Naive B cell (primary cell): Measurements from ENCODE around the gene FAM20B. TPM values are rescaled to one million over a fixed set of nuclear protein-coding genes. Genes with fewer than 3 reads are reported as not detected.
A peak's percentile ranks its signal among the peaks of the same experiment; 100 is the strongest.

ENCODE experiments used
- ATAC-seq, 2 donors: fragments of 150-1000 bp; cut with Tn5 transposase; 2 replicates each; pipeline ENCODE4 v1.10.0; 2021; ENCODE audit warnings: low read depth in 2 of 2, mild to moderate bottlenecking in 2 of 2, moderate library complexity in 2 of 2
- DNase-seq: peaks from one replicate; pipeline ENCODE4 v3.0.0; 2022
- H3K27ac Mint-ChIP-seq, 6 donors: one replicate each; pipeline ENCODE4 v1.8.0; 2020 to 2022; ENCODE audit warnings: mild to moderate bottlenecking in 6 of 6, mixed read lengths in 6 of 6, moderate library complexity in 5 of 6, inconsistent platforms in 2 of 6
- H3K27me3 Mint-ChIP-seq, 3 donors: one replicate each; pipeline ENCODE4 v1.8.0; 2021 to 2022; ENCODE audit warnings: mixed read lengths in 3 of 3, mild to moderate bottlenecking in 1 of 3
- H3K36me3 Mint-ChIP-seq, 2 donors: one replicate each; pipeline ENCODE4 v1.8.0; 2020 to 2022; ENCODE audit warnings: mixed read lengths in 2 of 2, inconsistent platforms in 1 of 2, mild to moderate bottlenecking in 1 of 2
- H3K4me1 Mint-ChIP-seq, 3 donors: one replicate each; pipeline ENCODE4 v1.8.0; 2020 to 2022; ENCODE audit warnings: mixed read lengths in 3 of 3, inconsistent platforms in 1 of 3, mild to moderate bottlenecking in 1 of 3, moderate library complexity in 1 of 3
- H3K4me3 Mint-ChIP-seq, 8 donors: one replicate each; pipeline ENCODE4 v1.8.0; 2020 to 2022; ENCODE audit warnings: mild to moderate bottlenecking in 8 of 8, mixed read lengths in 8 of 8, moderate library complexity in 8 of 8, inconsistent platforms in 2 of 8
- H3K9me3 Mint-ChIP-seq, 7 donors: one replicate each; pipeline ENCODE4 v1.8.0; 2020 to 2022; ENCODE audit warnings: mixed read lengths in 7 of 7, mild to moderate bottlenecking in 5 of 7, inconsistent platforms in 2 of 7, moderate library complexity in 1 of 7
- polyA plus RNA-seq, 6 donors: library from polyadenylated mRNA; unstranded; fragments of 300-500 nt; fragmentation: Illumina TruSeq; gene quantifications; one replicate each; pipeline ENCODE4 v1.2.3, GENCODE V29; 2021; ENCODE audit warnings: low read depth in 6 of 6

FAM20B gene
- polyA plus RNA-seq, 6 donors from 2014 or later = 6.2 to 13.2 (median 8.6) TPM

GRCh38 chr1:179080866-179081686 lies 55.4 kb downstream of the FAM20B start:
- H3K27me3 Mint-ChIP-seq = no peaks in the 10 kb centered on the region

GRCh38 chr1:179081687-179082332 lies 56.1 kb downstream of the FAM20B start, which contains the start of gene TOR3A:
TSS of gene TOR3A (plus strand) at chr1:179082070. CDS start at chr1:179082129, 59 bp downstream.
- Mint-ChIP-seq H3K9me3 (no peaks in the 10 kb centered on the region), H3K36me3 (peaks cover 0 to 4% of the 10 kb centered on the region in 2 donors), H3K27me3 (no peaks in the 10 kb centered on the region), H3K4me1 (peaks cover 21 to 43% (median 30%) of the 10 kb centered on the region in 3 donors), H3K4me3 (peak within 1 kb of the TSS; percentile 93 to 97 (median 95)), H3K27ac (peak within 1 kb of the TSS; percentile 99 to 100 (median 99))
- ATAC-seq = peak; percentile 75 to 79
- peak; percentile 95 for DNase-seq

More at GRCh38 chr1:179080866-179081686, 55.4 kb downstream of the FAM20B start:
- no peaks in the 10 kb centered on the region for H3K9me3 Mint-ChIP-seq
- peak overlapping the region; percentile 85 to 97 (median 95) for H3K4me3 Mint-ChIP-seq
- peak overlapping the region; percentile 98 to 100 (median 99) for H3K27ac Mint-ChIP-seq
- H3K4me1 Mint-ChIP-seq = peaks cover 18 to 40% (median 30%) of the 10 kb centered on the region in 3 donors
- H3K36me3 Mint-ChIP-seq = no peaks in the 10 kb centered on the region
- DNase-seq (peak; percentile 85), ATAC-seq (peak; percentile 50 to 61)

- peak overlapping the region; percentile 93 to 97 (median 95) for H3K4me3 Mint-ChIP-seq
- ATAC-seq = peak; percentile 16
These were observed 56.8 kb downstream of the FAM20B start for GRCh38 chr1:179082333-179082998.

DNA sequence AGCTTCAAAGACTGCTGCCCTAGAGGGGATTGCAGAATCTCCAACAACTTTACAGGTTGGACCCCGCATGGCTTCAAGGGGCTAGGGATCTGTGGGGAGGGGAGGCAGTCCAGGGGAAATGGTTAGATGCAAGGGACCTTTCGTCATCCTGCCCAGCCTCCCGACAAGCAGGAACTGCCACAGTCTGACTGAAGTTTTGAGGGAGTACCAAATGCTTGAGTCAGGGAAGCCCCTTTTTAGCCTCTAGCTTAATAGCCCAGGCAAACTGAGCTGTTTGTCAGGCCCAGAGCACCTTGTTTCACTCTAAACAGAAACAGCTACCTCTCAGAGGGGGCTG lies 57.3 kb downstream of the FAM20B start:
- ATAC-seq (peak; percentile 8 to 9), DNase-seq (peak; percentile 32)
- peaks cover 21 to 52% (median 40%) of the 10 kb centered on the region in 3 donors for H3K4me1 Mint-ChIP-seq
- peak overlapping the region; percentile 93 to 97 (median 95) for H3K4me3 Mint-ChIP-seq
- H3K36me3 Mint-ChIP-seq = peaks cover 0 to 4% of the 10 kb centered on the region in 2 donors
- H3K9me3 Mint-ChIP-seq = no peaks in the 10 kb centered on the region
- peak overlapping the region; percentile 92 to 99 (median 99) for H3K27ac Mint-ChIP-seq
- no peaks in the 10 kb centered on the region for H3K27me3 Mint-ChIP-seq

More at GRCh38 chr1:179082333-179082998, 56.8 kb downstream of the FAM20B start:
- no peak for DNase-seq
- H3K9me3 Mint-ChIP-seq = no peaks in the 10 kb centered on the region
- peaks cover 0 to 4% of the 10 kb centered on the region in 2 donors for H3K36me3 Mint-ChIP-seq
- no peaks in the 10 kb centered on the region for H3K27me3 Mint-ChIP-seq
- peaks cover 21 to 49% (median 35%) of the 10 kb centered on the region in 3 donors for H3K4me1 Mint-ChIP-seq
- peak overlapping the region; percentile 92 to 99 (median 99) for H3K27ac Mint-ChIP-seq

DNA sequence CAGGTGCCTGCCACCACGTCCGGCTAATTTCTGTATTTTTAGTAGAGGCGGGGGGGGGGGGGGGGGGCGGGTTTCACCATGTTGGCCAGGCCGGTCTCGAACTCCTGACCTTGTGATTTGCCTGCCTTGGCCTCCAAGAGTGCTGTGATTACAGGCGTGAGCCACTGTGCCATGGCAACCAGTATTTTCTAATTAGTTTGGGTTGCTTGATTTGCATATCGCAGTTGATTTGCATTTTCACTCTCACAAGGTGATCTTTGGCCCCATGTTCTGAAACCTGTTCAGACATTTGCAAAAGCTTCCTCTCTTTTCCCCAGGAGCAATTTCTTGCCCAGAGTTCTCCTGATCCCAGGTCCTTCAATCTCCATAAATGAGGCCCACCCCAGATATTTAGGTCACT lies 57.8 kb downstream of the FAM20B start:
- Mint-ChIP-seq H3K27ac (peak overlapping the region; percentile 69 to 99 (median 98)), H3K4me1 (peaks cover 23 to 57% (median 42%) of the 10 kb centered on the region in 3 donors), H3K36me3 (peaks cover under 1 to 5% of the 10 kb centered on the region in 2 donors), H3K9me3 (no peaks in the 10 kb centered on the region), H3K4me3 (peak overlapping the region; percentile 12 to 97 (median 94)), H3K27me3 (no peaks in the 10 kb centered on the region)
- DNase-seq (peak; percentile 46), ATAC-seq (peak in 1 of 2 donors; percentile 10)

GRCh38 chr1:179087665-179088064 lies 62.0 kb downstream of the FAM20B start:
- DNase-seq = no peak
- H3K4me3 Mint-ChIP-seq = peak overlapping the region in 4 of 8 donors; percentile 15 to 41 (median 18)
- peak overlapping the region in 5 of 6 donors; percentile 64 to 79 (median 73) for H3K27ac Mint-ChIP-seq
- H3K4me1 Mint-ChIP-seq = peaks cover 29 to 57% (median 50%) of the 10 kb centered on the region in 3 donors
- peaks cover 0 to 3% (median 0%) of the 10 kb centered on the region in 7 donors for H3K9me3 Mint-ChIP-seq
- peaks cover 9 to 19% of the 10 kb centered on the region in 2 donors for H3K36me3 Mint-ChIP-seq
- ATAC-seq = no peak
- H3K27me3 Mint-ChIP-seq = no peaks in the 10 kb centered on the region

DNA sequence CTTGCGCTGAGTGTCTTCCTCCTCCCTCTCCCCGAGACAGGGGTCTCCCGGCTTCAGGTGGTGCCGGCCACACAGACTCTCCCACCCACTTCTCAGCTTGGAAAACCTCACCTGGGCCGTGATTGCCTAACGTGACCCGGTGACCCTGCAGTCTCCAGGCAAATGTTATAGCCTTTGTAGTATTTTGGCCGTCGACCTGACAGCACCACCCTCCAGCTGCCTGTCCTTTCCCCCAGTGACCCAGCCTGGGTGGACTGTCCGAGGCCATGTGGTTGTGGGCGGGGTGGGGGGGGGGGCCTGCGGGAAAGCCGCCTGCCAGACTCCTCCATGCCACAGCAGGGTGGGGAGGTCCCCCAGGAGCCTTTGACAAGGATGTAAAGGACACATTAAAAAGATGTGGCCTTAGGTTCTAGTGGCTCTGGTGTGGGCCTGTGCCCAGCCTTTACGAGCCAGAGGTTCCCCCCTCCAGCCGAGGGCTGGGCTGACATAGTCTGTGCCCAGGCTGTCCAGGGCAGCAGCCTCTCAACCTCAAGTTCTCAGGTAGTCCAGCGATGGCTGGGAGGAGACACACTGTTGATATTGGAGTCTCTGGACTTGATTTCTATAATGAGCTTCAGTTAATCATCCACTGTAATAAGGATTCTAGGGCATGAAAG lies 64.3 kb downstream of the FAM20B start:
- Mint-ChIP-seq H3K4me3 (peak overlapping the region in 2 of 8 donors; percentile 22 to 54), H3K27ac (peak overlapping the region in 3 of 6 donors; percentile 72 to 92 (median 90)), H3K36me3 (peaks cover 9 to 30% of the 10 kb centered on the region in 2 donors), H3K4me1 (peaks cover 26 to 39% (median 38%) of the 10 kb centered on the region in 3 donors), H3K27me3 (no peaks in the 10 kb centered on the region), H3K9me3 (peaks cover 0 to 3% (median 0%) of the 10 kb centered on the region in 7 donors)
- DNase-seq = no peak
- no peak for ATAC-seq

GRCh38 chr1:179090522-179090921 lies 64.8 kb downstream of the FAM20B start:
- peaks cover 9 to 30% of the 10 kb centered on the region in 2 donors for H3K36me3 Mint-ChIP-seq
- H3K27ac Mint-ChIP-seq = peak overlapping the region in 3 of 6 donors; percentile 72 to 93 (median 88)
- peaks cover 0 to 3% (median 0%) of the 10 kb centered on the region in 7 donors for H3K9me3 Mint-ChIP-seq
- H3K4me1 Mint-ChIP-seq = peaks cover 26 to 38% (median 37%) of the 10 kb centered on the region in 3 donors
- H3K4me3 Mint-ChIP-seq = no peak overlapping the region
- DNase-seq = no peak
- ATAC-seq = no peak
- no peaks in the 10 kb centered on the region for H3K27me3 Mint-ChIP-seq

- peaks cover 0 to 3% (median 0%) of the 10 kb centered on the region in 7 donors for H3K9me3 Mint-ChIP-seq
- no peak for ATAC-seq
- H3K4me1 Mint-ChIP-seq = peaks cover 26 to 38% (median 36%) of the 10 kb centered on the region in 3 donors
- no peaks in the 10 kb centered on the region for H3K27me3 Mint-ChIP-seq
- H3K4me3 Mint-ChIP-seq = no peak overlapping the region
- peak overlapping the region in 5 of 6 donors; percentile 44 to 93 (median 81) for H3K27ac Mint-ChIP-seq
- peaks cover 9 to 30% of the 10 kb centered on the region in 2 donors for H3K36me3 Mint-ChIP-seq
- no peak for DNase-seq
These were observed 65.2 kb downstream of the FAM20B start for GRCh38 chr1:179090923-179091322.

DNA sequence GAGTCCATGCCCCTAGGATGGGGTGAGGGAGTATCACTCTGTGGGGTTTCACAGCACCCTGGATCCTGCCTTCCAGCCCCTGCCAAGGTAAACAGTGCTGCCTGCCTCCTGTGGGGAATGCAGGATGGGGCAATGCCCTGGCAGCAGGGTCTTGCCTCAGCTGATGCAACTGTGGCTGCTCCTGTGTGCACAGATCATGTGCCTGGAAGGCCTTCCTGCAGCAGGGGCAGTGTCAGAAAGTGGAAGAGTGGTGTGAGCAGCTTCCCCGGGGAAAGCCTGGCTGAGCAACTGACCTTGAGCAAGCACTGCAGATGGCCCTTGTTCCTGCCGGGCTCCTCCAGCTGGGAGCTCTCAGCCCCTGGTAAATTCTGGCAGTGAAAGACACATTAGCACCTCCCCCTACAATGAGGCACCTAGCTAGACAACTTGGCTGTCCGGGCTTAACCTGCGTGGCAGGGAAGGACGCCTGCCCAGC lies 66.0 kb downstream of the FAM20B start:
- peaks cover 23 to 38% (median 34%) of the 10 kb centered on the region in 3 donors for H3K4me1 Mint-ChIP-seq
- no peak for DNase-seq
- no peaks in the 10 kb centered on the region for H3K27me3 Mint-ChIP-seq
- peaks cover 0 to 3% (median 0%) of the 10 kb centered on the region in 7 donors for H3K9me3 Mint-ChIP-seq
- H3K36me3 Mint-ChIP-seq = peaks cover 6 to 30% of the 10 kb centered on the region in 2 donors
- H3K4me3 Mint-ChIP-seq = no peak overlapping the region
- no peak for ATAC-seq
- peak overlapping the region in 2 of 6 donors; percentile 60 to 80 for H3K27ac Mint-ChIP-seq

DNA sequence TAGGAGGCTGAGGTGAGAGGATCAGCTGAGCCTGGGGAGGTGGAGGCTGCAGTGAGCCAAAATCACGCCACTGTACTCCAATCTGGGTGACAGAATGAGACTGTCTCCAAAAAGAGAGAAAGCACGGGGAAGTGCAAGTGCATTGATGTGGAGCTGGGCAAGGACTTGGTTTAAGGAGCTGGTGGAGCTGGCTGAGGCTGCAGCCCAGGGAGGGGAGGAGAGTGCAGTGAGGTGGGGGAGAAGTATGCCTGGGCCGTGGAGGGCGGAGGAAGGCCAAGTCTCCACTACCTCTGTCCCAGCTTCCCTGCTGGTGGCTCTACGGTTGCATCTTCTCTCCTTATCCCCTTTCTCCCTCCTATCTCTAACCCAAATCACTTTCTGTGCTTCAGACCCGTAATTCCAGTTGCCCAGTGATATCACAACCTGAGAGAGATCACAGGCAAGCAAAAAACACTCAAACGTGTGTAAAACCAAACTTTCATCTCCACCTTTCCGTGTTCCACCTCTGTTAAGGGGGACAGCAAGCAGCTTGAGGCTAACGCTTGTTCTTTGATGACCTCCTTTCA lies 67.3 kb downstream of the FAM20B start:
- DNase-seq (no peak), ATAC-seq (no peak)
- no peak overlapping the region for H3K4me3 Mint-ChIP-seq
- peaks cover 22 to 28% (median 24%) of the 10 kb centered on the region in 3 donors for H3K4me1 Mint-ChIP-seq
- no peaks in the 10 kb centered on the region for H3K27me3 Mint-ChIP-seq
- peak overlapping the region in 3 of 6 donors; percentile 75 to 93 (median 80) for H3K27ac Mint-ChIP-seq
- peaks cover 5 to 30% of the 10 kb centered on the region in 2 donors for H3K36me3 Mint-ChIP-seq
- H3K9me3 Mint-ChIP-seq = peaks cover 0 to 3% (median 0%) of the 10 kb centered on the region in 7 donors

DNA sequence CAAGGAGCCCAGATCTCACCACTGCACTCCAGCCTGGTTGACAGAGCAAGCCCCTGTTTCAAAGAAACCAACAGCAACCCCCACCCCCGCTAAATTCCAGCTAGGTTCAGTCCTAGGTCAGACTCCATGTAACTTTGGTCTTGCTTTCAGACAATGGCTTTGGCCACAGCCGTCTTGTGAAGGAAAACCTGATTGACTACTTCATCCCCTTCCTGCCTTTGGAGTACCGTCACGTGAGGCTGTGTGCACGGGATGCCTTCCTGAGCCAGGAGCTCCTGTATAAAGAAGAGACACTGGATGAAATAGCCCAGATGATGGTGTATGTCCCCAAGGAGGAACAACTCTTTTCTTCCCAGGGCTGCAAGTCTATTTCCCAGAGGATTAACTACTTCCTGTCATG lies 69.1 kb downstream of the FAM20B start:
- no peak for DNase-seq
- Mint-ChIP-seq H3K27me3 (no peaks in the 10 kb centered on the region), H3K27ac (peak overlapping the region in 2 of 6 donors; percentile 50 to 82), H3K9me3 (no peaks in the 10 kb centered on the region), H3K4me3 (no peak overlapping the region), H3K36me3 (peaks cover 0 to 22% of the 10 kb centered on the region in 2 donors), H3K4me1 (peaks cover 6 to 13% (median 11%) of the 10 kb centered on the region in 3 donors)
- ATAC-seq = no peak
